Keratinocyte (primary cell): ENCODE results near the gene PRR7. TPM values are rescaled to one million over a fixed set of nuclear protein-coding genes. Genes with fewer than 3 reads are reported as not detected.
A peak's percentile ranks its signal among the peaks of the same experiment; 100 is the strongest.

Source experiments
- DNase-seq: peaks from one replicate; pipeline ENCODE4 v3.0.0-alpha.2; 2011; ENCODE audit warnings: low read depth, missing footprints, low spot score
- FAIRE-seq: peaks from 2 replicates; lab custom pipeline; 2011; peaks lifted over from hg19 to GRCh38; lab: Jason Lieb, UNC
- H2AFZ ChIP-seq: 2 replicates; pipeline ENCODE4 v1.6.0; 2012; ENCODE audit warnings: low read length, control low read depth, inconsistent platforms; ENCODE audit not compliant: control insufficient read depth
- H3K27ac ChIP-seq: 2 replicates; pipeline ENCODE4 v1.5.1; 2011; ENCODE audit warnings: low read length; ENCODE audit not compliant: control insufficient read depth, insufficient read depth
- H3K27me3 ChIP-seq: 3 replicates; pipeline ENCODE4 v1.6.0; 2011; ENCODE audit warnings: low read length; ENCODE audit not compliant: control insufficient read depth, insufficient read depth; ENCODE audit errors: extremely low read depth
- H3K36me3 ChIP-seq, 2 experiments: 2 replicates in 1 of 2; 3 replicates in 1 of 2; pipeline ENCODE4 v1.5.1; 2011; ENCODE audit warnings: low read length in 2 of 2, mild to moderate bottlenecking in 1 of 2; ENCODE audit not compliant: control insufficient read depth in 2 of 2, insufficient read depth in 2 of 2; ENCODE audit errors: extremely low read depth in 1 of 2
- H3K4me1 ChIP-seq: 3 replicates; pipeline ENCODE4 v1.5.1; 2011; ENCODE audit warnings: low read length; ENCODE audit not compliant: control insufficient read depth, insufficient read depth; ENCODE audit errors: extremely low read depth
- H3K4me2 ChIP-seq: 3 replicates; pipeline ENCODE4 v1.6.0; 2011; ENCODE audit warnings: low read depth, low read length; ENCODE audit not compliant: control insufficient read depth, insufficient read depth; ENCODE audit errors: extremely low read depth
- H3K4me3 ChIP-seq, 3 experiments: fragments of 200-600 bp in 1 of 3; sonication (generic) in 1 of 3; 2 replicates in 2 of 3; 3 replicates in 1 of 3; pipeline ENCODE4 v1.5.1; 2011 to 2016; ENCODE audit warnings: low read length in 3 of 3, mild to moderate bottlenecking in 3 of 3, control low read depth in 2 of 3, inconsistent platforms in 1 of 3, low read depth in 1 of 3, mixed read lengths in 1 of 3, mixed run types in 1 of 3, moderate library complexity in 1 of 3; ENCODE audit not compliant: control insufficient read depth in 2 of 3, insufficient read depth in 2 of 3; ENCODE audit errors: extremely low read depth in 1 of 3
- H3K79me2 ChIP-seq: 2 replicates; pipeline ENCODE4 v1.6.0; 2012; ENCODE audit warnings: low read length; ENCODE audit not compliant: control insufficient read depth, insufficient read depth
- H3K9ac ChIP-seq: 3 replicates; pipeline ENCODE4 v1.6.0; 2011; ENCODE audit warnings: low read length; ENCODE audit not compliant: control insufficient read depth, insufficient read depth; ENCODE audit errors: extremely low read depth
- H3K9me1 ChIP-seq: 3 replicates; pipeline ENCODE4 v1.6.0; 2011; ENCODE audit warnings: low read length; ENCODE audit not compliant: control insufficient read depth, insufficient read depth; ENCODE audit errors: extremely low read depth
- H3K9me3 ChIP-seq: 2 replicates; pipeline ENCODE4 v1.5.1; 2012; ENCODE audit warnings: low read depth, low read length; ENCODE audit not compliant: control insufficient read depth
- H4K20me1 ChIP-seq: 3 replicates; pipeline ENCODE4 v1.6.0; 2011; ENCODE audit warnings: low read length; ENCODE audit not compliant: control insufficient read depth, insufficient read depth; ENCODE audit errors: extremely low read depth
- EZH2 ChIP-seq: IDR thresholded peaks from one replicate; pipeline ENCODE4 v1.6.1; 2012; ENCODE audit warnings: inconsistent platforms, mild to moderate bottlenecking, low read length, moderate library complexity
- dilution Hi-C: fragments of 300-500 bp; cut with MboI; formaldehyde crosslinking; loops from one replicate; pipeline ENCODE4 v1.7.0; 2020; ENCODE audit warnings: low sequenced_read_pairs; ENCODE audit not compliant: extremely low pct_ligation_motif_present
- polyA plus RNA-seq, 5 experiments: library from polyadenylated mRNA; depleted of rRNA in 3 of 5; stranded (reverse) in 3 of 5; stranded (forward) in 1 of 5; unstranded in 1 of 5; fragments of >200 nt; gene quantifications; 1 replicate in 1 of 5; 2 replicates in 3 of 5; 3 replicates in 1 of 5; pipeline versions ENCODE4 v1.2.1 to v1.2.3, GENCODE V29; 2011 to 2012; ENCODE audit warnings: missing spikeins in 2 of 5, low read depth in 1 of 5, low replicate concordance in 1 of 5
- TF ChIP-seq, protein P1 (sequence below), 3 experiments: IDR thresholded peaks in 1 of 3; conservative IDR thresholded peaks in 1 of 3; optimal IDR thresholded peaks in 1 of 3; 2 replicates in 2 of 3; 3 replicates in 1 of 3; pipeline versions ENCODE3 to v1.5.1; 2011; ENCODE audit warnings: low read length in 3 of 3, mild to moderate bottlenecking in 3 of 3, moderate library complexity in 2 of 3, control low read depth in 1 of 3, inconsistent platforms in 1 of 3; ENCODE audit not compliant: insufficient read depth in 2 of 3; ENCODE audit errors: extremely low read depth in 1 of 3

PRR7 gene
- polyA plus RNA-seq, 1 donor (not counting 4 experiments of a cell fraction or from before 2014, with no cell fraction given) = 1.1 TPM

DNA sequence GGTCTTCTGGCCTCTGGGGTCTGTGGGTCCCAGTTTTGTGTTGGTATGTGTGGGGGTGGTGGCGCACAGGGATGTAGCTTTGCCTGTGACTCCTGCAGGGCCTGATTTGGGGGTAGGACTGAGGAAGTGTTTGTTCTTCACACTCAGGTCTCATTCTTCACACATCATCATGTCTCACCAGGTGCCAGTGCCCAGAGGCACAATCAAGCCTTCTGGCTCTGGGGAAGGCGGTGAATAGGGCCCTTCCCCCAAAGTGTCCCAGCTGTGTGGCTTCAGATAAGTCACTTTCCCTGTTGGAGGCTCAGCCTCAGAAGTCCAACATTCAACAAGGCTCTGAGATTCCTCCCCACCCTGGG lies 21.7 kb downstream of the PRR7 start:
- peak overlapping the region; percentile 18 for H3K27ac ChIP-seq
- no peak overlapping the region for H3K4me3 ChIP-seq
- H3K9me3 ChIP-seq = no peaks in the 10 kb centered on the region
- H3K9me1 ChIP-seq = peaks cover 10% of the 10 kb centered on the region
- DNase-seq (peak; percentile 86), FAIRE-seq (peak; percentile 77)
- dilution Hi-C loops = no loop called here
- peaks cover 16% of the 10 kb centered on the region for H4K20me1 ChIP-seq
- H3K79me2 ChIP-seq = peaks cover 23% of the 10 kb centered on the region
- no peak overlapping the region for H3K9ac ChIP-seq
- no peak overlapping the region for H2AFZ ChIP-seq
- H3K27me3 ChIP-seq = no peaks in the 10 kb centered on the region
- H3K4me2 ChIP-seq = peak overlapping the region; percentile 9
- H3K4me1 ChIP-seq = peaks cover 35% of the 10 kb centered on the region
- H3K36me3 ChIP-seq = peaks cover 12 to 19% of the 10 kb centered on the region in 2 experiments
- no peak for TF ChIP-seq EZH2
- TF ChIP-seq, protein P1, sequence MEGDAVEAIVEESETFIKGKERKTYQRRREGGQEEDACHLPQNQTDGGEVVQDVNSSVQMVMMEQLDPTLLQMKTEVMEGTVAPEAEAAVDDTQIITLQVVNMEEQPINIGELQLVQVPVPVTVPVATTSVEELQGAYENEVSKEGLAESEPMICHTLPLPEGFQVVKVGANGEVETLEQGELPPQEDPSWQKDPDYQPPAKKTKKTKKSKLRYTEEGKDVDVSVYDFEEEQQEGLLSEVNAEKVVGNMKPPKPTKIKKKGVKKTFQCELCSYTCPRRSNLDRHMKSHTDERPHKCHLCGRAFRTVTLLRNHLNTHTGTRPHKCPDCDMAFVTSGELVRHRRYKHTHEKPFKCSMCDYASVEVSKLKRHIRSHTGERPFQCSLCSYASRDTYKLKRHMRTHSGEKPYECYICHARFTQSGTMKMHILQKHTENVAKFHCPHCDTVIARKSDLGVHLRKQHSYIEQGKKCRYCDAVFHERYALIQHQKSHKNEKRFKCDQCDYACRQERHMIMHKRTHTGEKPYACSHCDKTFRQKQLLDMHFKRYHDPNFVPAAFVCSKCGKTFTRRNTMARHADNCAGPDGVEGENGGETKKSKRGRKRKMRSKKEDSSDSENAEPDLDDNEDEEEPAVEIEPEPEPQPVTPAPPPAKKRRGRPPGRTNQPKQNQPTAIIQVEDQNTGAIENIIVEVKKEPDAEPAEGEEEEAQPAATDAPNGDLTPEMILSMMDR (optimal IDR thresholded peaks at IDR 0.05 in 1 of 3, IDR thresholded peaks at IDR 0.05 in 1 of 3, conservative IDR thresholded peaks at IDR 0.05 in 1 of 3; ENCODE audit: extremely low read depth in 1 of 3, insufficient read depth in 2 of 3, low read length in 3 of 3) = no peak

DNA sequence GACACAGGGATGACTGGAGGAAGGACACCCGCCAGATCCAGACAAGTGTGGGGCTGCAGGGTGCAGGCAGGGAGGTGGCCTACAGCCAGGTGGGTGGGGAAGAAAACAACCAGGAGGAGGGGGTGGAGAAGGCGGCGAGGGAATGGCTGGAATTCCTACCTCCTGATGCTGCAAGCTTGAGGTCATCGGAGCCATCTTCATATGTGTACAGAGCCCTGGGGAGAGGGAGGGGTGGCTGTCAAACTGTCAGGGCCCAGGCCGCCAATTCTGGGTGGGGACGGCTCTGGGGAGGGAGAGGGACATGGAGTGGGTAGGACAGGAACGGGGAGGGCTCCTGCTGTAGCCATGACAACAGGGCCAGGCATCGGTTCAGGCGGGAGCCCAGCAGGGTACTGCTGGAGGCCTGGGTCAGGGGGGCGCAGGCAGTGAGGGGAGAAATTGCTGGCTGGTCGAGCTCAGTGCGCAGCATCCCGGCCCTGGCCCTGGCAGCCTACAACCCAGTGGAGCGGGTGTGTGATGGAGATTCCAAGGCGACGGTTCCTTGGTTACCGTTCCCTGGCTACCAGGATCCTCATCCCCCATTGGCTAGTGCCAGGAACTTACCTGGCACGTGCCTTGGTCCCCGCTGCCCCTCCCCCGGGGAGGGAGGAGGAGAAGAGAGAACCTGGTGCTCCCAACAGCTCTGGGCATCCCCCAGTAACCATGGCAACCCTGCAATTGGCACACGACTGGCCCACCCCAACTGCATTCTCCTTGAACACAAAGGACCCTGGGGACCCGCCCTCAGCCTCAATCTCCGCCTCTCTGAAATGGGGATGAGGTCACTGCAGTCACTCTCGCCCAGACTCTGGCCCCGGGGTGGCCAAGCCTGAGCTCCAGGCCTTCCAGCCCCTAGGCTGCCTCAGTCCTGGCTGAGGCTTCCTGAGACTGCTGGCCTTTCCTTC lies 22.3 kb downstream of the PRR7 start:
- H3K79me2 ChIP-seq = peaks cover 23% of the 10 kb centered on the region
- H3K4me2 ChIP-seq = peak overlapping the region; percentile 9
- H3K27ac ChIP-seq = peak overlapping the region; percentile 18
- no peaks in the 10 kb centered on the region for H3K9me3 ChIP-seq
- peak overlapping the region in 1 of 3 experiments; percentile 15 for H3K4me3 ChIP-seq
- peaks cover 10% of the 10 kb centered on the region for H3K9me1 ChIP-seq
- TF ChIP-seq, protein P1 (optimal IDR thresholded peaks at IDR 0.05 in 1 of 3, IDR thresholded peaks at IDR 0.05 in 1 of 3, conservative IDR thresholded peaks at IDR 0.05 in 1 of 3; ENCODE audit: extremely low read depth in 1 of 3, insufficient read depth in 2 of 3, low read length in 3 of 3) = no peak
- no peak for TF ChIP-seq EZH2
- peaks cover 16% of the 10 kb centered on the region for H4K20me1 ChIP-seq
- peaks cover 35% of the 10 kb centered on the region for H3K4me1 ChIP-seq
- no peak overlapping the region for H3K9ac ChIP-seq
- dilution Hi-C loops = no loop called here
- no peak overlapping the region for H2AFZ ChIP-seq
- FAIRE-seq = no peak
- H3K27me3 ChIP-seq = no peaks in the 10 kb centered on the region
- H3K36me3 ChIP-seq = peaks cover 10 to 19% of the 10 kb centered on the region in 2 experiments
- no peak for DNase-seq
